MM.1S (cell line): ENCODE results near the gene NTN5.

ENCODE experiments used
- EZH2 ChIP-seq: fragments of 300-600 bp; sonication (generic); optimal IDR thresholded peaks from 2 replicates; pipeline ENCODE3; 2017; ENCODE audit warnings: low read depth, mild to moderate bottlenecking, antibody characterized with exemption, low read length, mixed read lengths
- EZH2phosphoT487 ChIP-seq: fragments of 300-600 bp; sonication (generic); IDR thresholded peaks from 2 replicates; pipeline ENCODE4 v1.6.1; 2018; ENCODE audit warnings: antibody characterized with exemption, low read length
- TF ChIP-seq, protein P1 (sequence below): fragments of 300-600 bp; sonication (generic); IDR thresholded peaks from 2 replicates; pipeline ENCODE4 v1.5.1; 2016; ENCODE audit warnings: antibody characterized with exemption, low read length, mixed read lengths

DNA sequence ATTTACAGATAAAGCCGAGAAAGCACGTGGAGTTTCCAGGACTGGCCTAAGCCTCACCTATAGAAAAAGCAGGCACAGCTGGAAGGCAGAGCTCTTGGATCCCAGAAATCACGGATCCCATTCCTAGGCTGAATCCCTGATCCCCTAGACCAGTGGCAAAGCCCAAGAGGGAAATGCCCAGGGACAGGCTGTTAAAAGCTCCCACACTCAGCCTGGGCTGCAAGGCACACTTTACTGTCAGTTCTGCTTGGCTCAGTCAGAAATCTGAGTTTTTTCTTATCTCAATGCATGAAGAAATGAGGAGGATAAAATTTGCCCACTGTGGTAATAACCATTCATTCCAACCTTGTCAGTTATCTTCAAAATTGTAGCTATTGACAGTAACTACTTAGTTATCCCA is 15.0 kb upstream of the NTN5 start:
- TF ChIP-seq EZH2: no peak
- TF ChIP-seq, protein P1, sequence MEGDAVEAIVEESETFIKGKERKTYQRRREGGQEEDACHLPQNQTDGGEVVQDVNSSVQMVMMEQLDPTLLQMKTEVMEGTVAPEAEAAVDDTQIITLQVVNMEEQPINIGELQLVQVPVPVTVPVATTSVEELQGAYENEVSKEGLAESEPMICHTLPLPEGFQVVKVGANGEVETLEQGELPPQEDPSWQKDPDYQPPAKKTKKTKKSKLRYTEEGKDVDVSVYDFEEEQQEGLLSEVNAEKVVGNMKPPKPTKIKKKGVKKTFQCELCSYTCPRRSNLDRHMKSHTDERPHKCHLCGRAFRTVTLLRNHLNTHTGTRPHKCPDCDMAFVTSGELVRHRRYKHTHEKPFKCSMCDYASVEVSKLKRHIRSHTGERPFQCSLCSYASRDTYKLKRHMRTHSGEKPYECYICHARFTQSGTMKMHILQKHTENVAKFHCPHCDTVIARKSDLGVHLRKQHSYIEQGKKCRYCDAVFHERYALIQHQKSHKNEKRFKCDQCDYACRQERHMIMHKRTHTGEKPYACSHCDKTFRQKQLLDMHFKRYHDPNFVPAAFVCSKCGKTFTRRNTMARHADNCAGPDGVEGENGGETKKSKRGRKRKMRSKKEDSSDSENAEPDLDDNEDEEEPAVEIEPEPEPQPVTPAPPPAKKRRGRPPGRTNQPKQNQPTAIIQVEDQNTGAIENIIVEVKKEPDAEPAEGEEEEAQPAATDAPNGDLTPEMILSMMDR: no peak
- no peak for TF ChIP-seq EZH2phosphoT487
